PC-9 (cell line): ENCODE data around the gene ZBTB11. TPM values are rescaled to one million over a fixed set of nuclear protein-coding genes. Genes with fewer than 3 reads are reported as not detected.

Source experiments
- BruUV-seq: library from RNA; stranded (reverse); fragments of 400-500 nt; replicated peaks from 2 replicates; lab custom pipeline; 2021; lab: Mats Ljungman, UMichigan
- CTCF ChIA-PET: fragments of 300-600 bp; sonication (Branson Sonifier 250); formaldehyde crosslinking; loops from one replicate; lab custom pipeline; 2022; ENCODE audit warnings: antibody characterized with exemption; lab: Charles Lee
- POLR2A ChIA-PET: fragments of 300-600 bp; sonication (Branson Sonifier 250); formaldehyde crosslinking; loops from one replicate; lab custom pipeline; 2022; ENCODE audit warnings: antibody characterized with exemption; ENCODE audit not compliant: unreplicated experiment; lab: Charles Lee
- DNase-seq, 2 experiments: peaks; one replicate each; pipeline versions ENCODE4 v3.0.0 to v3.0.0-alpha.2; 2015 to 2022; ENCODE audit warnings: mixed read lengths in 1 of 2
- H2AFZ ChIP-seq: fragments of 200-600 bp; sonication (generic); 2 replicates; pipeline ENCODE4 v1.8.1; 2017; ENCODE audit warnings: antibody characterized with exemption
- H3F3A ChIP-seq: fragments of 200-600 bp; sonication (generic); 2 replicates; pipeline ENCODE4 v1.8.1; 2017; ENCODE audit warnings: antibody characterized with exemption, mild to moderate bottlenecking, low read depth; ENCODE audit not compliant: insufficient read depth
- H3K27ac ChIP-seq: fragments of 200-600 bp; sonication (generic); 2 replicates; pipeline ENCODE4 v1.6.1; 2016; ENCODE audit warnings: mixed run types
- H3K27me3 ChIP-seq: fragments of 200-600 bp; sonication (generic); 2 replicates; pipeline ENCODE4 v1.6.1; 2016; ENCODE audit warnings: low read depth, mixed run types; ENCODE audit not compliant: insufficient read depth
- H3K36me3 ChIP-seq: fragments of 200-600 bp; sonication (generic); 2 replicates; pipeline ENCODE4 v1.6.1; 2016; ENCODE audit warnings: low read depth, mixed run types
- H3K4me1 ChIP-seq: fragments of 200-600 bp; sonication (generic); replicated peaks from 2 replicates; pipeline ENCODE4 v1.6.1; 2016; ENCODE audit warnings: mixed run types; ENCODE audit not compliant: insufficient read depth
- H3K4me2 ChIP-seq: fragments of 200-600 bp; sonication (generic); 2 replicates; pipeline ENCODE4 v1.6.1; 2017; ENCODE audit warnings: mixed run types
- H3K4me3 ChIP-seq: fragments of 200-600 bp; sonication (generic); 2 replicates; pipeline ENCODE4 v1.6.1; 2016; ENCODE audit warnings: mixed run types
- H3K79me2 ChIP-seq: fragments of 200-600 bp; sonication (generic); 2 replicates; pipeline ENCODE4 v1.6.1; 2017; ENCODE audit warnings: low read depth, mixed run types
- H3K9me2 ChIP-seq: fragments of 200-600 bp; sonication (generic); 2 replicates; pipeline ENCODE4 v1.8.1; 2017; ENCODE audit warnings: mild to moderate bottlenecking; ENCODE audit not compliant: insufficient read depth
- H3K9me3 ChIP-seq: fragments of 200-600 bp; sonication (generic); 2 replicates; pipeline ENCODE4 v1.8.1; 2016; ENCODE audit warnings: low read depth; ENCODE audit not compliant: insufficient read depth
- H4K20me1 ChIP-seq: fragments of 200-600 bp; sonication (generic); 2 replicates; pipeline ENCODE4 v1.8.1; 2017; ENCODE audit not compliant: insufficient read depth
- CTCF ChIP-seq: fragments of 200-600 bp; sonication (generic); conservative IDR thresholded peaks from 2 replicates; pipeline ENCODE4 v1.6.1; 2017; ENCODE audit warnings: mixed run types, antibody characterized with exemption, mild to moderate bottlenecking, moderate library complexity
- EZH2 ChIP-seq: fragments of 200-600 bp; sonication (generic); IDR thresholded peaks from 2 replicates; pipeline ENCODE4 v1.8.0; 2017; ENCODE audit warnings: antibody characterized with exemption, low read depth
- intact Hi-C: fragments of 100-400 bp; cut with micrococcal nuclease; formaldehyde crosslinking; loops from one replicate; pipeline ENCODE4 v1.10.0; 2022; ENCODE audit not compliant: unreplicated experiment
- total RNA-seq: library from RNA; stranded (reverse); gene quantifications from 2 replicates; pipeline ENCODE4 v1.2.3, GENCODE V29; 2021

ZBTB11 gene
- total RNA-seq, 1 experiment from 2014 or later, result 22.1 TPM

GRCh38 chr3:101674518-101674917 lies 2.4 kb downstream of the ZBTB11 start:
- POLR2A ChIA-PET, result no interaction called here
- peaks cover 15% of the 10 kb centered on the region for H4K20me1 ChIP-seq
- DNase-seq, result no peak

GRCh38 chr3:101673953-101674352 lies 3.0 kb downstream of the ZBTB11 start:
- H3K79me2 ChIP-seq, result peaks cover 50% of the 10 kb centered on the region
- peaks cover 14% of the 10 kb centered on the region; the same call in 1 of the 2 replicates for H3K36me3 ChIP-seq
- no peaks in the 10 kb centered on the region for H3K9me2 ChIP-seq
- no peak overlapping the region for H3K4me2 ChIP-seq
- no peak overlapping the region for H2AFZ ChIP-seq
- peaks cover 15% of the 10 kb centered on the region for H4K20me1 ChIP-seq
- H3K9me3 ChIP-seq, result no peaks in the 10 kb centered on the region
- ChIA-PET CTCF (interaction anchor here (0.7 to 0.8 kb wide), 2 partner anchors 33 to 128 kb away, joined by 12 to 13 read pairs; no protein-coding TSS in a partner anchor), POLR2A (no interaction called here)
- intact Hi-C loops, result loop anchor here (2.0 kb wide), 1 partner anchor 1273 kb away; the partner anchor contains the start of genes LNP1 and TOMM70
- no peaks in the 10 kb centered on the region for H3K27me3 ChIP-seq
- H3F3A ChIP-seq, result peaks cover 29% of the 10 kb centered on the region
- BruUV-seq, result no TSS peak
- H3K4me1 ChIP-seq, result peaks cover 22% of the 10 kb centered on the region
- no peak overlapping the region for H3K27ac ChIP-seq
- H3K4me3 ChIP-seq, result no peak overlapping the region
- TF ChIP-seq EZH2 (no peak), CTCF (no peak)
- DNase-seq, result no peak

More at GRCh38 chr3:101674518-101674917, 2.4 kb downstream of the ZBTB11 start:
- Histone ChIP-seq H3K27ac (no peak overlapping the region), H3K79me2 (peaks cover 50% of the 10 kb centered on the region), H3K4me2 (peak overlapping the region; percentile 87), H3K36me3 (peaks cover 11% of the 10 kb centered on the region; the same call in 1 of the 2 replicates), H2AFZ (no peak overlapping the region), H3F3A (peaks cover 34% of the 10 kb centered on the region), H3K9me2 (no peaks in the 10 kb centered on the region), H3K27me3 (no peaks in the 10 kb centered on the region), H3K4me3 (peak overlapping the region; percentile 79; the same call in 1 of the 2 replicates), H3K9me3 (no peaks in the 10 kb centered on the region), H3K4me1 (peaks cover 22% of the 10 kb centered on the region)
- BruUV-seq, result no TSS peak
- CTCF ChIA-PET, result interaction anchor here (0.8 kb wide), 1 partner anchor 32 kb away, joined by 13 read pairs; no protein-coding TSS in a partner anchor
- intact Hi-C loops, result loop anchor here (2.0 kb wide), 1 partner anchor 1274 kb away; the partner anchor contains the start of genes LNP1 and TOMM70
- TF ChIP-seq EZH2, result no peak
- no peak for TF ChIP-seq CTCF

GRCh38 chr3:101671014-101671413 lies 5.9 kb downstream of the ZBTB11 start:
- Histone ChIP-seq H3K4me3 (no peak overlapping the region), H3K9me3 (no peaks in the 10 kb centered on the region), H3K4me2 (no peak overlapping the region), H3K36me3 (peaks cover 20% of the 10 kb centered on the region; the same call in 1 of the 2 replicates), H2AFZ (no peak overlapping the region), H3K9me2 (no peaks in the 10 kb centered on the region), H3K4me1 (peaks cover 11% of the 10 kb centered on the region), H3K79me2 (peaks cover 50% of the 10 kb centered on the region), H3F3A (peaks cover 9% of the 10 kb centered on the region), H4K20me1 (peaks cover 15% of the 10 kb centered on the region), H3K27ac (no peak overlapping the region), H3K27me3 (no peaks in the 10 kb centered on the region)
- CTCF ChIA-PET, result no interaction called here
- TF ChIP-seq EZH2, result no peak
- TF ChIP-seq CTCF, result no peak
- intact Hi-C loops, result no loop called here
- BruUV-seq, result no TSS peak
- no peak for DNase-seq
- POLR2A ChIA-PET, result no interaction called here
